ENCODE data around the gene HOXB4.

Gene HOXB4

DNA sequence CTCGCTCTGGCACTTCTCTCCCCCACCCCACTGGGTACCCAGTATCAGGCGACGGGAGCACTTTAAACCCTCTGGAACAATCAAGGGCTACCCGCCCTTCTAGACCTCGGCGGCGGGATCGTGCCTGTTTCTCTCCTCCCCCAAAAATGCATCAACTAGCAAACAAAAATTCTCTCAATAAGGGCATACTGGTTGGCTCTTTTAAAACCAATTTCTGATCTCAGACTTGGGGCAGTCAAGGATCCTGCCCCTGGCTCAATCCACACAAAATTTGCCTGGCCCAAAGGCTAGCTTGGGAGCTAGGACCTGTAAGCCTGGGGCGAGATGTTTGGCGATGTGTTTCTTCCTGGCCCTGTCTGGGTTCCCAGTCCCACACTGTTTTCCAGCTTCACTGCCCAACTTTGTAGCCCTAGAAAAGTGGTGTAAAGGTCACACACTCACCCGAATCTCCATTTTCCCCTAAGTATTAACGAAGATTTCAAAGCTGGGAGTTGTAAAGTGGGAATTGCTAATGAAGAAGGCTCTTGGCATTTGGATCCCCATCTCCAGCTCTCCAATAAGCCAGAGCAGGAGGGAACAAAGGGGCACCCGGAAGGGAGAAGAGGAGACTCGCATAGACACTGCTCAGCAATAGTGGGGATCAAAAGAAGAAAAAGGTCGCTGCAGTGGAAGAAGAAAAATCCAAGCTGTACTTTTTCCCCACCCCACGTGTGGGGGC is 18.9 kb downstream of the HOXB4 start:
- DNase-seq (ENCODE audit: low spot score): no peak

DNA sequence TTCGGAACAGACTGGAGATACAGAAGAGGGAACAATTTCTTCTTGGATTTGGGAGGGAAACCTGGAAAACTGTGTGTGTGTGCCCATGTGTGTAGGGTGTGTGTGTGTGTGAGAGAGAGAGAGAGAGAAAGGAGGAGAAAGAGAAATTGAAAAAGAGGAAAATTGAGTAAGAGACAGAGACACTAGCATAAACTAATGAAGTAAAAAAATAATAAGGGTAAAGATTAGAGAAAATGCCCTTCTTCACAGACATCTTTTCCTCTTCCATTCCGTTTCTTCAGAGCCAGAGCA is 19.4 kb downstream of the HOXB4 start:
- no peak for DNase-seq (ENCODE audit: low spot score)

DNA sequence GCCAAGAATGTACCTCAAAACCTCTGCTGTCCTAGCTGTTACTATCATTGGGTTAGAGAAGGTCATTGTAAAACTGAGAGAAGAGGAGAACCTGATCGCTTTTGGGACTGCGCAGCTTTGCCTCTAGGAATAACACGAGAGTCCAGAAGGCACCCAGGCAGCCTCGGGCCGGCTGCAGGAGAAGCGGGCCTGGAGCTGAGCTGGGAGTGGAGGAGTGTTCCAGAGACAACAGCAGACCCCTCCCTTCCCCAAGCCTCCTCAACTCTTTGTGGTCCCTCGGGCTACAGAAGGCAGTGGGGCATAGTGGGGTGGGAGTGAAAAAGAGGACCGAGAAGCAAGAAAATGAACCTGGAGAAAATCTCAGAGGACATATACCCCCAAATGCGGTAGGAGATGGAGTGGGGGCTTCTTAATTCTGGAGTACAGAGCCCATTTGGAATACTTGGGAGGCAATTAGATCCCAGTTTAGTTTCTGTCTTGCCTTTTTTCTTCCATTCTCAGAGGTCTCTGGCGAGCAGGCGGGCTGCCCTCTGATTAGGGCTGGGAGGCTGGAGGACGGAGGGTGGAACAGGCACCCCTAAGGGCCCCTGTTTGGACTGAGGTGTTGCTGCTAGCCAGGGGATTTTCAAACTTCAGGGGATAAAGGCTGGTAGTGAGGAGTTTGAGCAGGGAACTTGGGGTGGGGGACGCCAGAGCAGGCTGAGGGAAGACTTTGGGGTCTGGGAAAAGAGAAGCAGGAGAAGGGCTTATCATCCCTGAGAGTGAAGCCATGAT is 19.9 kb downstream of the HOXB4 start:
- no peak for DNase-seq (ENCODE audit: low spot score)

DNA sequence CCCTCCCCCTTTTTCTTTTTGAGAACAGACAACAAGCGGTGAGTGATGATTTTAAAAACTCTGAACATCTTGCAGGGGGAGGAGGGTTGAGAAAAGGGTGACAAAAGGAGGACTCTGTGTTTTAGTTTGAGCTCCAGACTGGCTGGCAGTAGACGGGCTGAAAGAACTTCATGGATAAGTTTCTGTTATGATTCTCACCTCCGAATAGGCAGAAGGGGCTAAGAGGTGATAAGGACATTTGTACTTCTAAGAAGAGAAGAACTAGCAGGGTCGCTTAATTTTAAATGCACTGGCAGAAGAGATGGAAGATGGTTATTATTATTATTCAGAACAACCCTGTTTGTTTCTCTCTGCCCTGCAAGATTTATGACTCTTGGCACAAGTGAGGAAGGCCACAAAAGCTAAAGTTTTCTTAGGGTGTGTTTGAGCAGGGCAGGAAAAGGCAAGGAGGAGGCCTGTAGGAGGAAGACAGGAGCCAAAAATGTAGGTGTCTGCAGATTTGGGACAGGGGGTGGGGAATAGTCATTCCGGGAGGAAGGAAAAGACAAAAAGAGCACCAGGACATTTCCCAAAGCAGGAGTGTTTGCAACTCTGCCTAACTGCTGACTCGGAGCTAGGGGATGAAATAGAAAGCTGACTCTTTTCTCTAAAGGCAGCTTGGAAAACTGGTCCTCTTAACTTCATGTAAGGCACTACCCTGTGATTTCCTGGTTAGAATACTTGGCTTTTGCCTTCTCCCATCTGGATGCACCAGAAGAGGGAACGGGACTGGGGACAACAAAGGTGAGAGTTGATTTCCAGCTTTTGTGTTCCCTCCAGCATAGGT is 21.4 kb downstream of the HOXB4 start:
- DNase-seq (ENCODE audit: low spot score): no peak

DNA sequence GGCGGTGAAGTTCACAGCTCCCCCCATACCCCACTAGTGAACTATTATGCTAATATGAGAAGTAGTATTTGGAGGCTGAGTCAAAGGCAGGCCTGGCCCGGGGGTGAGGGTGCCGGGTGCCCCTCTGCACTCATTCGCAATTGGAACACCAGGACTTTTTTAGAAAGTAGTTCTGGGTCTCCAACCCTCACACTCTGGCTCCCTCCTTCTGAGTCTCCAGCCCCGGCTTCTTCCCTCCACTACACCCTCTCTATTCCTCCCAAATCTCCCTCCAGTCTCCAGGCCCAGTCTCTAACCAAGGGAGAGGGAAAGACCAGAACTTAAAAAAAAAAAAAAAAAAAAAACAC is 21.9 kb downstream of the HOXB4 start:
- DNase-seq (ENCODE audit: low spot score): no peak

DNA sequence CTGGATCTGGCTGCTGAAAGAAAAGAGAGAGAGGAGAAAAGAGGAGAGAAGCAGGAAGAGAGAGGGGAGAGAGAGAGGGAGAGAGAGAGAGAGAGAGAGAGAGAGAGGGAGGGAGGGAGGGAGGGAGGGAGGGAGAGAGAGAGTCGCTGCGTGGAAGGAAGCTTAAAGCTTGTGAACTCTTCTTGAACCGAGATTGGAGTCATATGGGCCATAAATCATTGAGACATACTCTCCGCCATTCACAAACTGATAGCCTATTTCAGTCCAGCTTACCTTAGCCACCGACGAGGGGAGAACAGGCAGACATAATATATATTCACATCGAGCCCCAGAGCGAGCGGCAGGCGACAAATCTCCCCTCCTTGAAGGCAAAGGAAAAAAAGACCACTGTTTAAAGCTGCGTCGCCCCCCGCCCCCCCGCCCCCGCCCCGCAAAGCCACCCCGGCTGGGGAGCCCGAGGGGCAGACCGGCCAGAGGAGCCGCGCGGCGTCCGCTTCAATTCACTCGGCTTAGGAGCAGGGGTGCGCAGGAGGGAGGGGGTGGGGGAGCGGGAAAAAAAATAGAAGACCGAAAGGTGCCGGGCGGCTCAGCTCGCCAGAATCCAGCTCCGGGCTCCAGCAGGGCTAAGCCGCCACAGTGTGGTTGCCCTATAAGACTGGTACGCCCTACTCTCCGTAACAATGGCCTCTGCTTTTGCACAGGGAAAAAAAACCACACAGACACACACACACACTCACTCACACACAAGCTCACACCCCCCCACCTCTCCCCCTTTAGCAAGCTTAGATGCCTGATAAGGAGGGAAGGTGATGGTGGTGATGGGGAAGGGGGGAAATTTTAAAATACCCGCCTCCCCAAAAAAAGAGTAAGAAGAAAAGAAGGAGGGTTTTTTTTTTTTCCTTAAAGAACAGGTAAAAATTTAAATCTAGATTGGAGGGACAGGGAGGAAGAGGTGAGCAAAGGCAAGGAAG is 22.6 kb downstream of the HOXB4 start:
- no peak for DNase-seq (ENCODE audit: low spot score)

DNA sequence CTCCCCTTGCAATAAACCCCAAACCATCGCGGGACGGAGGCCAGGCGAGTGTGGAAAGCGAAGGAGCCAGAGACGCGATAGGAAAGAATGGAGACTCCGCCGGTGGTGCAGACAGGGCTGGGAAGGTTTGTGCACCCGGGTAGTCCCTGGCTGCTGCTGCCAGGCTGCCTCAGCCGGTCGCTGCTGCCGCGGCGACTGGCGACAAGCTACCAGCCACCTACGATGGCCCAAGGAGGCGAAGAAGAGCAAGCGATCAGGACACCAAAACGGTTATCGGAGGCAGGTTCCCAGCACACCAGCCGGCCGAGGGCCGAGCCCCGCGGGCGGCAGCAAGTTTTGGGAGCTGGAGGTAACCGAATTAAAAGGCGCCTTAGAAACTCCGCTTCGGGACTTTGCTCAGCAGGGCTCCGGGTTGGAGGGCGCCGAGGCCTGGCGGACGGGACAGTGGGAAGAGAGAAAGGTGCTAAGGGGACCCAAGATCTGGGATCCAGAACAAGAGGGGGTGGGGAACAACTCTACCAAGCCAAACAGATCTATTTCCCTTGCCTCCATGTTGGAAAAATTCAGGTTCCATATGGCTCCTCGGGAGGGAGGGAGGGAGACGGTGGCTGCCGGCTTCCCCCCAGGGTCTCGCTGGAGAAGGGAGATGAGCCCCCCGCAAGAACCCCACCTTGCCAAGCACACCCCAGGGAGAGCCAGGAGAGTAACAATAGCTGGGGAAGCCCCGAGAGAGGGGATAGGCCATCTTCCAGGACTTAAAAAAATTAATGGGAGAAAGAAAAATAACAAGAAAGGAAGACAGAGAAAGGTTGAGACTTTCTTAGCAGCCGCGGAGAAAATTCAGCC is 23.5 kb downstream of the HOXB4 start:
- DNase-seq (ENCODE audit: low spot score): no peak

DNA sequence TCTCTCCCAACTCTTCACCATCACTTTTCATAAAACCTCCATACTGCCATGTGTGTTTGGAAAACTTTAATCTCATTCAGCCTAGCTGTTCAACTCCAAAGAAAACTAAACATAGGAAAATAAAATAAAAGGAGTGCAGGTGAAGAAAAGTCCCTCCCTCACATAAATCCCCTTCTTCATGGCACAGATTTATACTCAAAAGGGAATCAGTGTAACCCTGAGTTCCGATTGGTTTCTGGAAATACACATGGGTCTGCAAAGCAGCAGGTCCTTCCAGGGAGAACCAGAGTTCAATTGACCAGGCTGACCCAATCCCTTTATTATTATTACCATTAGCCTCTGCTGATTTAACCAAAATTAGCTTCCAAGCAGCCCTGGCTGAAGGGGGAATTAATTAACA is 24.3 kb downstream of the HOXB4 start:
- no peak for DNase-seq (ENCODE audit: low spot score)

DNA sequence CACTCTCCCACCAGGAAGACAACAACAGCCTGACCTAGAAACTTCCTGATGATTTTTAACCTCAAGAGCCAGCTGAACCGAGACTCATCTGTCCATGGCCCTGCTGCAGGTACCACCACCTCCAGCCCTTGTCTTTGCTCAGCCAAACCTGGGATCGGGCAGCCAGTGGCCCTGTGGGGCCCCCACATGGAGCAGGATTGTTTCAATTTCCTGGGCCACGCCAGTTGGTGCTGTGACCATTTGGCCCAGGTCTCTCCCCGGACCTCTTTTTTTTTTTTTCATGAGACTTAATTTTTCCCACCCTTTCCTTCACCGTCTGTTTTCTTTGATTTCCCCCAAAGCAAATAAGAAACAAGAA is 25.0 kb downstream of the HOXB4 start:
- DNase-seq (ENCODE audit: low spot score): no peak

DNA sequence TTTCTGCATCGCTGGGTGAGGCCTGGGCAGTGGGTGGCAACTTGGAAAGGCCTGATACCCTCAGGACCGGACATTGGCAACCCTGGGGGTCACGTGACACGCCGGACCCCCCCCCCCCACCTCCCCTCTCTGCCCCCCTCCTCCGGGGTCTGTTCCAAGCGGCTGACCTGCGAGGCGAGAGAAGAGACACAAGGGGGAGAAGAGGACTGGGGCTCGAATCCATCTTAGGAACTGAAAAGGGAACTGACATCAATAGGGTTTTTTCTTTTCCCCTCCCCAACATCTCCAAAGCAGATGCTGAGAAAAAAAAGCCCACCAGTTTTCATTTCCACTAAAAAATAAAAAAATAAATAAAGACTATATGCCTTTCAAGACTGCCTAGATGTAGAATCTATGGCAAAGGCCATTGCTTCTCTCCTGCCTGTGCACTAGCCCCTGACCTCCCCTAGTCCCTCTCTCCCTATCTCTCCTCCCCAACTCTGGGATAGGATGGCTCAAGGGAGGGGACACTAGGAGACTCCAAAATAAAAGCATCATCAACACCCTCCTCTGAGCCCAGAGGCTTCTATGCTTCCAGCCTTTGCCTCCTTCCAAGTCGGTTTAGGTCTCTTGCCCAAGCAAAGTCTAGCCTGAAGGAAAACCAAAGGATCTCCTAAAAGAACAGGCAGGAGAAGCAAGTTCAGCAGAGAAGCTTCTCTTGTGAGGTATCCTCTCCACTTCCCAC is 25.5 kb downstream of the HOXB4 start:
- no peak for DNase-seq (ENCODE audit: low spot score)

DNA sequence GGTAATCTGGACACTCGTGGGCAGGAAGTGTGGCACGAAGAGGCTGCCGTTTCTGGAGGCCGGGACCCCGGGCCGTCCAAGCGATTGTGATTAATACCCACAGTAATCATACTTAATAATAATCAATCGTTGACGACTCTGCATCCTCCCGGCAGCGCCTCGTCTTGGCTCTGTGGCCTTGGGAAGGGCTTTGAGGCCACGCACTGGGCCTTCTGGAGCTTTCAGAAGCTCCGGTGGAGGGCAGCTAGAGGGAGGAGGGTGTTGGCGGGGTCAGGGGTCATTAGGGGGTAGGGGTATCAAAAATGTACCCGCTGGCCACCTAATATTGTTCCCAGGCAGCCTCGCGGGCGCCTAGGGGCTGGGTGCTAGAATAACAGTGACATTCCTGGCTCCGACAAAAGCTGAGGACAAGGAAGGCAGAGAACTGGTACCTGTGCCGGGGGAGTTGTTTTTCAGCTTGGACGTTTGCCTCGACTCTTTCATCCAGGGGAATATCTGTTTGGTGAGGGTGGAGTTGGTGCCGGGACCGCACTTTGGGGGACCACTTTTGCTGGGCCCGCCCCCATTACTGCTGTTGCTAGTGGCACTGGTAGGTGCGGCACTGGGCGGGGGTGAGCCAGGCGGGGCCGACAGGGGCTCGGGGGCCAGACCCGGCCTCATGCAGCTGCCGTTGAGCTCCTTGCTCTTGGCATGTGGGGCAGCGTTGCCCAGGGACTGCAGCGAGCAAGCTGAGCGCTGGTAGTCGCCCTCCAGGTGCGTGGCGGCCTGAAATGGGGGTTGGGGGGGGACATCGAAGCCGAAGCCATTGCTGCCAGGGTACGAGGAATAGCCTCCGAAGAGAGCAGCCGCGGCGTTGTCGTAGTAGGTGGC is 26.3 kb downstream of the HOXB4 start:
- no peak for DNase-seq (ENCODE audit: low spot score)

DNA sequence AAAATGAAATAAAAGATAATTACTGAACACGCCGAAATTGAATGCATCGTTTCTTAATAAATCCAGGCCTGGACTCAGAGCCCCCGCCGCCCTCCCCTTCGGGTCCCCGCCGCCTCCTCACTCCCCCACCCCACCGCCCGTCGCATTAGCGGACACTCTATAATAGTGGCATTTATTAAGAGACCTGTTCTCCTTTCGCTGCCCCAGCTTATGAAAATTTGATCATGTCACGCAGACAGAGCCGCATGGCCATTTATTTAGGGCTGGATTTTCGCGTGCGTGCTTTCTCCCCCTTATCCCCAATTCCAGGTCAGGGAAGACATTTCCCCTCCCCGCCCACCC is 27.0 kb downstream of the HOXB4 start:
- no peak for DNase-seq (ENCODE audit: low spot score)

DNA sequence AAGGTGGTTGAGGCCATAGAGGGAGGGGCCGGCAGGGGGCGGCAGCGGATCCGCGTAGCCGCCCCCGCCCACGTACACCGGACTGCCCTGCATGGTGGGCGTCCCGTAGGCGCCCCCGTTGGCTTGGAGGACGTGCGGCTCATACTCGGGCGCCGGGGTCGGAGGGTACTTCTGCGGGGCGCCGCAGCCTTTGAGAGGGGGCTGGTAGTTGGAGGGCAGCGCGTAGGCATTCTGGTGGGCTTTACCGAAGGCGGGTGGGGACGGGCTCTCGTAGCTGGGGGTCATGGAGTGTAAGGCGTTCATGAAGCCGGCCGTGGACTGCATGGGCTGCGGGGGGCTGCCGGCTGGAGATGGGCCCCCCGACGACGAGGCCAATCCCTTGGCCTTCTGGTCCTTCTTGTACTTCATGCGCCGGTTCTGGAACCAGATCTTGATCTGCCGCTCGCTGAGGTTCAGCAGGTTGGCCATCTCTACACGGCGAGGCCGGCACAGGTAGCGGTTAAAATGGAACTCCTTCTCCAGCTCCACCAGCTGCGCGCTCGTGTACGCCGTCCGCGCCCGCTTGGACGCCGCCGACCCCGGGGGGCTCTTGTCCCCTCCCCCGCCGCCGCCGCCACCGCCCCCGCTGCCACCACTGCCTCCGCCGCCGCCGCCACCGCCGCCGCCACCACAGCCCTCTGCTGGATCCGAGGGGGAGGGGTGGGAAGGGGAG is 27.5 kb downstream of the HOXB4 start:
- DNase-seq (ENCODE audit: low spot score): no peak

DNA sequence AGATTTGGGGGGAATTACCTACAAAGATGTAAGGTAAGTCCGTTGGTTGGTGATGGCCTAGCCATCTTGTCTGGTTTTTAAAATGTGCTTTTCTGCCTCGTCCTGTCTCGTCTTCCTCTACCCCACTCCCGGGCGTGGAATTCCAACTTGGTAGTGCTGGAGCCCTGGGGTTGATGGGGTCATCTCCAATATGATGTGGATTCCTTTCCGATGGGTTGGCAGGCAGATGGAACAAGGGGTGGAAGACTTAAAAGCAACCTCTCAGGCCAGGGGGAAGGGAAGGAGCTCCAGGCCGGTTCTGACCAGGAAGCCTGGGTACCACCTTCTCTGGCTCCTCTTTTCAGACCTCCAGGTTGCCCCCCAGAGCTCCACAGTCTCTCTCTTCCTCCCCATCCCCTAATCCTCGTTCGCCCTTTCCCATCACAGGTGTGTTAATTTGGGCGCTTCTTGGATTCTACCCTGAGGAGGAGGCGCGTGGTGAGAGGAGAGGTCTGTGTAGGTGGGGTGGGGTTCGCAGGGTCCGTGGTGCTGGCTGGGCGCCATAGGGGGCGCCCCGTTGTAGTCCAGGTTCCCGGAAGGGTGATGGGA is 28.1 kb downstream of the HOXB4 start:
- DNase-seq (ENCODE audit: low spot score): no peak

DNA sequence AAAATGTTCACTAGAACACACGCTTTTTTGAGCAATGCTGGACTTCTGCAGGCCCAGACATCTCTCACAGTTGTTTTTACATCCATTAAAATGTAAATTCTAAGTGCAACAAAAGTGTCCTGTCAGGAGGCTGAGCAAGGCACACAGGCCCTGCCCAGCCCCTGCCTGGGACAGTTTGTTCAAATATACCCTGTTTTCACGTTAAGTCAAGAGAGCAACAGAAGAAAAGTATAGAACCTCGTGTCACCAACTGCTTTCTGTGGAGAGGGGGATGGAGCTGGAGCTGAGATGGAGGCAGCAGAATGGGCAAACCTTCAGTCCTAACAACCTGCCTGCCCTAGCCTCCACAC is 28.9 kb downstream of the HOXB4 start:
- no peak for DNase-seq (ENCODE audit: low spot score)

DNA sequence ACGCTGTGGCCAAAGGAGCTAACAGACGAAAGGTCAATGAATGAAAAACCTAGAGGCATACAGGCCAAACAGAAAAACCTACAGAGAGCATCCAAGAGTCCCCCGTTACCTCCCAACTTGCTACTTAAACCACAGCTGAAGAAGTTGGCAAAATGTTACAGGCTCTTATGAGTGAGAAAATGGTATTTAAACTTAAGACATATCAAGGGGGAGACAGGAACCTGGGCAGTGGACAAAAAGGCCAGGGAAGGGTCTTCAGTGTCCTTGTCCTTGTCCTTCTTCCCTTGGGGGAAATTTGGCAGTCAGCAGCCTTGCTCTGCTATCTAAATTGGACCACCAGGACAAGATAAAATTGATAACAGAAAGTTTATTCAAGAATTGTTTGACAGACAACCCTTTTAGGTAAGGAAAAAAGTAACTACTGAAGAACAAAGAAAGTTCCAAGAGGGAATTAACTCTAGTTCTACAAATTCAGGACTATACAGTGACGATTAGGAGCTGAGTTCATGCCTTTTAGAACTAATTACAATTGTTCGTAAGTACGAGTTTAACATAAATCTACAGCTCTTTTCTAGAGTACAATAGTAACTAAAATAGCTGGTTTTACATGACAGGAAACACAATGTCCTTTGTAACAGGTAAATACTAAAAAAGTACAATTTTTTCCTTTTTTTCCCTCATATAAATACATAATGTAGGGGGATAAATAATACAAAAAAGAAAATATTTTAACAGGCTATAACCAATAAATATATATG is 29.4 kb downstream of the HOXB4 start:
- no peak for DNase-seq (ENCODE audit: low spot score)

DNA sequence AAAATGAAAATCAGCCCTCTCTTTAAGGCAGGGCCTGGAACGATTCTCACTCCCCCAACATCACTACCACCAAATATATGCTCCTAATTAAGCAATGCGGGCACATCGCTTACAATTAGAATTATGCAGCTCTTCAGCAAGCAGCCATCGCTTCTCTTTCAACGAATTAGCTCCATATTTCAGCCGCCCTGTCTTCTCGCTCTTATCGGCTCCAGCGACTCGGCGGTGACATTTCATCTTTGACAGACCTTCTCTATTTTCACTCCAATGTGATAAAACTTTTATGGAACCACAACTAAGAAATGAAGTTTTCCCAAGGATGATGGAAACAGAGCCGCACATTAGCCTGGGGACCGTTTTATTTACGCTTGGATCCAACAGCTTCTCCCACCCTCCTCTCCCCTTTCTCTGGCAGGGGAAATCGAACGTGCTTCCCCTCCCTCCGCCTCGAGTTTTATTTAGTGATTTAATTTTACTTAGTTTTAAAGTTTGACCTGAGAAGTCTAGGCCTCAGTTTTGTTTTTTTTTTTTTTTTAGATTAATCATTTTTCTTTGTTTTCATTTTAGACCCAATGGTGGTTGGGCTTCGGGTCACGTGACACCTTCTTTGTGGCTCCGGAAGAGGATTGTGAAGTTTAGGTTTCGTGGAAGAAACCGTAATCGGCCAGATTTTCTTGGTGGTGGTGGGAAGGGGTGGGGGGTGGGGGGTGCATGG is 30.2 kb downstream of the HOXB4 start:
- DNase-seq (ENCODE audit: low spot score): no peak
